Ectodermal cell (in vitro differentiated cells): ENCODE measurements around the gene ZNF229.
A peak's percentile ranks its signal among the peaks of the same experiment; 100 is the strongest.
"Not testable (repeated sequence)": the region's sequence is repeated elsewhere in the genome, so short reads cannot be mapped to it uniquely, and the experiment has no call there.

Experiments used
- H3K27ac ChIP-seq: 2 replicates; pipeline ENCODE4 v1.7.0; 2013; ENCODE audit warnings: mild to moderate bottlenecking, low read depth, low read length; ENCODE audit not compliant: insufficient read depth, poor library complexity, severe bottlenecking
- H3K27me3 ChIP-seq: 2 replicates; pipeline ENCODE4 v1.7.0; 2013; ENCODE audit warnings: mild to moderate bottlenecking, low read length; ENCODE audit not compliant: insufficient read depth, control insufficient read depth, poor library complexity, severe bottlenecking
- H3K36me3 ChIP-seq: one replicate; pipeline ENCODE4 v1.7.0; 2013; ENCODE audit warnings: low read length; ENCODE audit not compliant: control insufficient read depth, insufficient read depth
- H3K4me1 ChIP-seq: one replicate; pipeline ENCODE4 v1.7.0; 2013; ENCODE audit warnings: low read length; ENCODE audit not compliant: control insufficient read depth, insufficient read depth
- H3K4me3 ChIP-seq: 2 replicates; pipeline ENCODE4 v1.7.0; 2013; ENCODE audit warnings: low read depth, low read length, control low read depth; ENCODE audit not compliant: insufficient read depth
- H3K9me3 ChIP-seq: 2 replicates; pipeline ENCODE4 v1.7.0; 2013; ENCODE audit warnings: mild to moderate bottlenecking, low read length, moderate library complexity; ENCODE audit not compliant: control insufficient read depth
- WGBS, 2 experiments: methylation state at CpG; one replicate each; pipeline ENCODE4 v1.1.7; 2013; ENCODE audit warnings: missing lambda C conversion rate in 2 of 2; 5-methylcytosine and 5-hydroxymethylcytosine counted together

Gene ZNF229

DNA sequence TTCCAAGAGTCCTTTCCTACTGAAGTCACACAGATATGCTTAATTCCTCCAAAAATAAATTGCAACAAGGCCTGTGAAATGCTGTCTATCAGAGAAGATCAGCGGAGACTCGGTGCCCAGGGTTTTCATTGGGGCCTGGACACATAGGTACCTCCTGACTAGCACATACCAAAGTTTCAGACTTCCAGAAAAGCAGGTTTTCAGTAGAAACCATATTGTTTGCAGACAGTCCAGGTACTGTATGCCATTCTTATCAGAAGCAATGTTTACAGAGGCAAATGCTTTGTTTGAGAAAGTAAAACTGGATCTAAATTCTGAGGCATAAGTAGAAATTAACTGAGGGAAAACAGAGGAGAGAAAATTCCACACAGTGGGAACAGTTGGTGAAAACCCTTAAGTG is 12.8 kb downstream of the ZNF229 start:
- H3K4me1 ChIP-seq, result no peaks in the 10 kb centered on the region
- H3K27ac ChIP-seq, result no peak overlapping the region
- no peaks in the 10 kb centered on the region for H3K9me3 ChIP-seq
- H3K4me3 ChIP-seq, result no peak overlapping the region
- H3K27me3 ChIP-seq, result no peaks in the 10 kb centered on the region
- WGBS, 2 experiments, result 87 to 92% methylated on average over 2 of the region's 2 CpGs
- peaks cover 7% of the 10 kb centered on the region for H3K36me3 ChIP-seq

DNA sequence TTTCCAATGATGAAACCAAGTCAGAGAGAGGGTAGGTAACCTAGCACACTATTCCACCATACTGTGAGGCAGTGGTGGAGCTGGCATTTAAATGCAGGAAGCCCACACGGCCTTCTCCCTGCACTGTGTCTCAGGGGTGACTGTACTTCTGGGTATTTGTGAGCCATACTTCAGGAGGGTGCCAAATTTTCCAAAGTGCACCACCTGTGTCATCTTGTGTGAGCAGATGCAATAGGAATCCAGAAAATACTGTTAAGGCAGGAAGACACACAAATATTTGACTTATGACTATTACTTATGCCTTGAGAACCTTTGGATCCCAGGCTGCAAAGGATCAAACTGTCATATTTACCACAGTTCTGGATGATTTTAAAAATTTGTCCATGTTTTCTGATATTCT is 17.3 kb downstream of the ZNF229 start:
- H3K27me3 ChIP-seq, result no peaks in the 10 kb centered on the region
- H3K27ac ChIP-seq, result no peak overlapping the region
- H3K4me3 ChIP-seq, result no peak overlapping the region
- peaks cover 24% of the 10 kb centered on the region for H3K36me3 ChIP-seq
- H3K9me3 ChIP-seq, result peaks cover 4% of the 10 kb centered on the region
- 69 to 79% methylated on average over 1 of the region's 1 CpG for WGBS, 2 experiments
- no peaks in the 10 kb centered on the region for H3K4me1 ChIP-seq

DNA sequence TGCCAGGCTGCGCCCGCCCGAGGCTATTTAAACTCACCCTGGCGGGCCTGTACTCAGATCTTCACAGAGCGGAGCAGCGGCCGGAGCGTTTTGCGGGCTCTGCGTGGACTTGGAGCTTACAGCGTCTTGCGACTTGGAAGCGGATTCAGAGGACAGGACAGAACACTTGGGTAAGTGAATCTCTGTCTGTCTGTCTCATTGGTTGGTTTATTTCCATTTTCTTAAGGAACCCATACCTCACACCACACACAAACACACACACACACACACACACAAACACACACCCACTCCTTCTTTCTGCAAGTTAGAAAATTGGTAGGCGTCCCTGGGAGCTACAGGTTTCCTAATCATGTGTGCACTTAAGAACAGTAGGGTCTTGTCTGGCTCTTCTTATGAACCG is 32.7 kb downstream of the ZNF229 start:
- H3K27me3 ChIP-seq, H3K4me1 ChIP-seq, H3K4me3 ChIP-seq, H3K27ac ChIP-seq, H3K36me3 ChIP-seq: not testable (repeated sequence)
- WGBS, 2 experiments, result 82 to 85% methylated on average over 2 to 4 of the region's 15 CpGs
- H3K9me3 ChIP-seq, result peaks cover 11% of the 10 kb centered on the region

DNA sequence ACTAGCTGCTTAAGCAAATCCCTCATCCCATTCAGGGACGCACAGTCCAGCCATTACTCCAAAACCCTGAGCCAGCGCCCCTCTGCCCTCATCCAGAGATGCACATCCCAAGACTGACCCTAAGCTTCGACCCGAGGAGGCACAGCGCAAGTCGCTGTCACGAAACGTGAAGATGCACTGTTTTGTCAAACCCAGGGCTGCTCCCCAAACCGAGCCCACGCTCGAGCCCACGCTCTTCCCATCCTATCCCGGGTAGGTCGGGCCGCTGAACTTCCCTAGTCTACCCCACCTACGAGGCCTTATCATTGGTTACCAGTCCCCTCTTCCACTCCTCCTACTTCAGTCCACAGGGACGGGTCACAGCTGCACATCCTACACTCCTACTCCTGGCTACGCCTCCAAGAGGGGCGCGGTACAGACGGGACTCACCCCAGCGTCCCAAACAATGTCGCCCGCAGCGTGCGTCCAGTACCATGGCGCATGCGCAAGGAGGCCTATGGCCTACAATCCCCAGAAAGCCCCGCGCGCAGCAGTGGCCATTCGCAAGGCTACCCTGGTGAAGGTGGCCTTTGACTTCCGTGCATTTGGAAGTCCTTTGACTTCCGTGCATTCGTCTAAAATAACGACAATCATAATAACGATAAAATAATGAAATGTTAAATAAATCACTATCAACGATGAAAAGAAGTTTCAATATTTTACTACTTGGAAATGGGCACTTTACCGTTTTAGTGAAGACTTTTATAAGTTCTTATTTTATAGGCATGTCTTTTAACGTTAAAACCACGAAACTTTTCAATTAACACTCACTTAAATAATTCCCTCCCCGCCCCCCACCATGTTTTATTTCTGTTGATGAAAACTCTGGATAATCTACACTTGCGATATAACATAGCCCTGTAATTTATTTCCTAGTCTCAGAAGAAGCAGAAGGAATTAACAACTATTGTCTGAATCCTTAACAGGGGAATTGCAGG is 46.8 kb downstream of the ZNF229 start, which contains the start of gene ZNF285:
ZNF285 (minus strand) TSS at position 470 of the 977 bp plus-strand sequence. CDS start 4,395 bp downstream, outside the sequence.
- 7 to 12% methylated on average over 37 to 43 of the region's 43 CpGs for WGBS, 2 experiments

DNA sequence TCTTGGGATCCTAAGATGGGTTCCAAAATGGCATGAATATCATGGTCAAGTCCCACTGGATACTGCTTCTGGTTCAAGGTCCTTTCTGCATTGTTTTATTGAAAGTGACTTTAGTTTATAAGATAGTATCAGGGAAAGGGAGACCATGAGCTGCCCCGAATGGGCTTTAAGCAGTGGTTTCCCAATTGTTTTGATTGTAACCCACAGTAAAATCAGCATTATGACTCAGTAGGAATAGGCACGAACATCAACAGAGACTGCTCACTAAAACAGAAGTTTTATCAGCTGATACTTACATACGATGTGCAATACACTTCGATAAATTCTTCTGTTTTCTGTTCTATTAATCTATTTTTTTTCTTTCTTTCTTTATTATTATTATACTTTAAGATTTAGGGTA is 59.0 kb downstream of the ZNF229 start:
- H3K27ac ChIP-seq, H3K4me1 ChIP-seq, H3K9me3 ChIP-seq, H3K27me3 ChIP-seq, H3K36me3 ChIP-seq, H3K4me3 ChIP-seq: not testable (repeated sequence)
- 85 to 95% methylated on average over 4 of the region's 4 CpGs for WGBS, 2 experiments

More for the DNA sequence above, 46.8 kb downstream of the ZNF229 start, which contains the start of gene ZNF285:
- Histone ChIP-seq H3K27me3 (no peaks in the 10 kb centered on the region), H3K9me3 (peaks cover 3% of the 10 kb centered on the region), H3K36me3 (no peaks in the 10 kb centered on the region), H3K4me3 (peak within 1 kb of the TSS; percentile 69), H3K27ac (no peak within 1 kb of the TSS), H3K4me1 (no peaks in the 10 kb centered on the region)
